GM18951 (cell line): ENCODE results near the gene CTBP2.

Source experiments
- POLR2A ChIP-seq: IDR thresholded peaks from 4 replicates; pipeline ENCODE4 v1.6.1; 2011; ENCODE audit warnings: mild to moderate bottlenecking; ENCODE audit not compliant: insufficient read length, insufficient read depth; ENCODE audit errors: extremely low read depth
- in situ Hi-C: fragments of 300-500 bp; cut with MboI; formaldehyde crosslinking; loops from one replicate; pipeline ENCODE4 v1.12.0; 2022; ENCODE audit warnings: low sequenced_read_pairs, mixed read lengths, inconsistent platforms; ENCODE audit not compliant: unreplicated experiment

CTBP2 gene

GRCh38 chr10:125004571-125005311 is 155.6 kb downstream of the CTBP2 start:
- no peak for TF ChIP-seq POLR2A
- in situ Hi-C loops, result no loop called here

- in situ Hi-C loops, result no loop called here
- no peak for TF ChIP-seq POLR2A
These were observed 156.4 kb downstream of the CTBP2 start for GRCh38 chr10:125003901-125004467.

GRCh38 chr10:125003146-125003900 is 157.0 kb downstream of the CTBP2 start:
- in situ Hi-C loops, result no loop called here
- TF ChIP-seq POLR2A, result no peak

- in situ Hi-C loops, result no loop called here
- TF ChIP-seq POLR2A, result no peak
These were observed 157.8 kb downstream of the CTBP2 start for GRCh38 chr10:125002423-125003145.

- no peak for TF ChIP-seq POLR2A
- in situ Hi-C loops, result no loop called here
These were observed 158.3 kb downstream of the CTBP2 start for GRCh38 chr10:125002047-125002422.

GRCh38 chr10:125001313-125002046 is 158.9 kb downstream of the CTBP2 start:
- in situ Hi-C loops, result no loop called here
- no peak for TF ChIP-seq POLR2A

- no peak for TF ChIP-seq POLR2A
- in situ Hi-C loops, result no loop called here
These were observed 159.7 kb downstream of the CTBP2 start for GRCh38 chr10:125000366-125001312.

GRCh38 chr10:124999433-125000365 is 160.7 kb downstream of the CTBP2 start:
- in situ Hi-C loops, result no loop called here
- no peak for TF ChIP-seq POLR2A

- in situ Hi-C loops, result no loop called here
- TF ChIP-seq POLR2A, result no peak
These were observed 161.6 kb downstream of the CTBP2 start for GRCh38 chr10:124998624-124999291.
